Glutamatergic neuron (in vitro differentiated cells): ENCODE results near the gene RITA1. TPM values are rescaled to one million over a fixed set of nuclear protein-coding genes. Genes with fewer than 3 reads are reported as not detected.

Experiments used
- DNase-seq: peaks from one replicate; pipeline ENCODE4 v3.0.0; 2022
- H3K27ac Mint-ChIP-seq: one replicate; pipeline ENCODE4 v1.8.0; 2020; ENCODE audit warnings: mild to moderate bottlenecking, mixed read lengths, inconsistent platforms; ENCODE audit not compliant: unreplicated experiment
- H3K27me3 Mint-ChIP-seq: one replicate; pipeline ENCODE4 v1.8.0; 2020; ENCODE audit warnings: mild to moderate bottlenecking, moderate library complexity, mixed read lengths, inconsistent platforms; ENCODE audit not compliant: unreplicated experiment
- H3K36me3 Mint-ChIP-seq: one replicate; pipeline ENCODE4 v1.8.0; 2020; ENCODE audit warnings: mild to moderate bottlenecking, mixed read lengths, inconsistent platforms; ENCODE audit not compliant: unreplicated experiment
- H3K4me1 Mint-ChIP-seq: one replicate; pipeline ENCODE4 v1.8.0; 2020; ENCODE audit warnings: mild to moderate bottlenecking, low read depth, mixed read lengths, inconsistent platforms; ENCODE audit not compliant: unreplicated experiment
- H3K4me3 Mint-ChIP-seq: one replicate; pipeline ENCODE4 v1.8.0; 2020; ENCODE audit warnings: mild to moderate bottlenecking, mixed read lengths, inconsistent platforms; ENCODE audit not compliant: unreplicated experiment
- H3K9me3 Mint-ChIP-seq: one replicate; pipeline ENCODE4 v1.8.0; 2020; ENCODE audit warnings: mild to moderate bottlenecking, moderate library complexity, mixed read lengths, inconsistent platforms; ENCODE audit not compliant: unreplicated experiment
- total RNA-seq: library from RNA; stranded (reverse); fragmentation: NEBNext Ultra II Directional; extraction: Animal tissue kit (Norgen Biotek cat#: 25700); gene quantifications from one replicate; pipeline ENCODE4 v1.2.1, GENCODE V29; 2021; ENCODE audit not compliant: unreplicated experiment
- TF ChIP-seq, protein P1 (sequence below): fragments of 200-600 bp; sonication (generic); IDR thresholded peaks from one replicate; pipeline ENCODE4 v1.5.0; 2021; ENCODE audit not compliant: partially characterized antibody, unreplicated experiment

RITA1 gene
- total RNA-seq, 1 donor from 2014 or later, result 6.7 TPM

GRCh38 chr12:113143959-113144358, 41.6 kb upstream of the RITA1 start:
- no peak overlapping the region for H3K4me3 Mint-ChIP-seq
- H3K27ac Mint-ChIP-seq, result no peak overlapping the region
- no peaks in the 10 kb centered on the region for H3K36me3 Mint-ChIP-seq
- DNase-seq, result no peak
- H3K27me3 Mint-ChIP-seq, result peaks cover 2% of the 10 kb centered on the region
- H3K9me3 Mint-ChIP-seq, result no peaks in the 10 kb centered on the region
- TF ChIP-seq, protein P1, sequence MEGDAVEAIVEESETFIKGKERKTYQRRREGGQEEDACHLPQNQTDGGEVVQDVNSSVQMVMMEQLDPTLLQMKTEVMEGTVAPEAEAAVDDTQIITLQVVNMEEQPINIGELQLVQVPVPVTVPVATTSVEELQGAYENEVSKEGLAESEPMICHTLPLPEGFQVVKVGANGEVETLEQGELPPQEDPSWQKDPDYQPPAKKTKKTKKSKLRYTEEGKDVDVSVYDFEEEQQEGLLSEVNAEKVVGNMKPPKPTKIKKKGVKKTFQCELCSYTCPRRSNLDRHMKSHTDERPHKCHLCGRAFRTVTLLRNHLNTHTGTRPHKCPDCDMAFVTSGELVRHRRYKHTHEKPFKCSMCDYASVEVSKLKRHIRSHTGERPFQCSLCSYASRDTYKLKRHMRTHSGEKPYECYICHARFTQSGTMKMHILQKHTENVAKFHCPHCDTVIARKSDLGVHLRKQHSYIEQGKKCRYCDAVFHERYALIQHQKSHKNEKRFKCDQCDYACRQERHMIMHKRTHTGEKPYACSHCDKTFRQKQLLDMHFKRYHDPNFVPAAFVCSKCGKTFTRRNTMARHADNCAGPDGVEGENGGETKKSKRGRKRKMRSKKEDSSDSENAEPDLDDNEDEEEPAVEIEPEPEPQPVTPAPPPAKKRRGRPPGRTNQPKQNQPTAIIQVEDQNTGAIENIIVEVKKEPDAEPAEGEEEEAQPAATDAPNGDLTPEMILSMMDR, result no peak
- no peaks in the 10 kb centered on the region for H3K4me1 Mint-ChIP-seq

DNA sequence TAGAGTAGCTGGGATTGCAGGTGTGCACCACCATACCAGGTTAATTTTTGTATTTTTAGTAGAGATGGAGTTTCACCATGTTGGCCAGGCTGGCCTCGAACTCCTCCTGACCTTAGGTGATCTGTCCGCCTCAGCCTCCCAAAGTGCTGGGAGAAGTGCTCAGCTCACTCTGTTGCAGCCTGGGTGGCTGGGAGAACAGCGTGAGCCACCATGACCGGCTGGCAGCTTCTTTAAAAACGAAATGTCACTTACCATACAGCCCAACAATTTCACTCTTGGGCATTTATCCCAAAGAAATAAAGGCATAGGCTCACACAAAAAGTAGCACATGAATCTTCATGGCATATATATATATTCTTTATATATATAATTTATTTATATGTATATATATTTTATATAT, 40.7 kb upstream of the RITA1 start:
- Mint-ChIP-seq H3K27me3 (peaks cover 1% of the 10 kb centered on the region), H3K4me3 (no peak overlapping the region), H3K4me1 (peaks cover 1% of the 10 kb centered on the region), H3K36me3 (no peaks in the 10 kb centered on the region), H3K9me3 (no peaks in the 10 kb centered on the region), H3K27ac (no peak overlapping the region)
- DNase-seq, result no peak
- TF ChIP-seq, protein P1, result no peak

DNA sequence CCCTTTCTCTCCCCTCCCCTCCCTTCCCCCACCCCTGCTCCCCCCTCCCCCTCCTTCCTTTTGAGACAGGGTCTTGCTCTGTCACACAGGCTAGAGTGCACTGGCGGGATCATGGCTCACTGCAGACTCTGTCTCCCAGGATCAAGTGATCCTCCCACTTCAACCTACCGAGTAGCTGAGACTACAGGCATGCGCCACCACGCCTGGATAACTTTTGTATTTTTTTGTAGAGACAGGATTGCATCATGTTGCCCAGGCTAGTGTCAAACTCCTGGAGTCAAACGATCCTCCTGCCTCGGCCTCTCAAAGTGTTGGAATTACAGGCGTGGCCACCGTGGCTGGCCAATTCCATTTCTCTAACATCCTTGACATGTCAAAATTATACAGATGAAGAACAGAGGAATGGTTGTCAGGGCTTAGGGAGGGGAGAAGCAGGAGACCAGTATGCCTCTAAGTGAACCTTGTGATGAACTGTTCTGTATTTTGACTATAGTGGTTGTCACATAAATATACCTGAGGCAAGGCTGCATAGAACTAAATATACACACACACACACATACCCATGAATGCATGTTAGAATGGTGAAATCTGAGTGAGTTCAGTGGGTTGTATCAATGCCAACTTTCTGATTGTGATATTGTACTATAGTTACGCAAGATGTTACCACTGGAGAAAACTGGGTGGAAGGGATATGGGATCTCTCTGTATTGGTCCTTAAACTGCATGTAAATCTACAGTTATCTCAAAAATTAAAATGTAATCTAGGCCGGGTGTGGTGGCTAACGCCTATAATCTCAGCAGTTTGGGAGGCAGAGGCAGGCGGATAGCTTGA, 39.6 kb upstream of the RITA1 start:
- no peak overlapping the region for H3K27ac Mint-ChIP-seq

DNA sequence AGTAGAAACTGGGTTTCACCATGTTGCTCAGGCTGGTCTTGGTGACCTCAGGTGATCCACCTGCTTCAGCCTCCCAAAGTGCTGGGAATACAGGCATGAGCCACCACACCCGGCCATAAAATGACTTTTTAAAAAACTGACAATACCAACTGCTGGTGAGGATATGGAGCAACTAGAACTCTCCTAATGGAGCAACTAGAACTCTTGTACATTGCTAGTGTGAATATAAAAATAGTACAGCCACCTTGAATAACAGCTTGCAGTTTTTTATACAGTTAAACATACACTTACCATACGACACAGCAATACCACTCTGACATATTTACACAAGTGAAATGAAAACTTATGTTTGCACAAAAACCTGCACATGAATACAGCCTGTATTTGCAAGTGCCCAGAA, 38.5 kb upstream of the RITA1 start:
- no peak for DNase-seq
- H3K27ac Mint-ChIP-seq, result no peak overlapping the region
- H3K4me3 Mint-ChIP-seq, result no peak overlapping the region
- TF ChIP-seq, protein P1, result no peak
- no peaks in the 10 kb centered on the region for H3K36me3 Mint-ChIP-seq
- peaks cover 3% of the 10 kb centered on the region for H3K4me1 Mint-ChIP-seq
- peaks cover 2% of the 10 kb centered on the region for H3K9me3 Mint-ChIP-seq
- H3K27me3 Mint-ChIP-seq, result peaks cover 5% of the 10 kb centered on the region

More for the DNA sequence above, 39.6 kb upstream of the RITA1 start:
- TF ChIP-seq, protein P1, result no peak
- no peaks in the 10 kb centered on the region for H3K36me3 Mint-ChIP-seq
- no peak for DNase-seq
- peaks cover 3% of the 10 kb centered on the region for H3K4me1 Mint-ChIP-seq
- peaks cover 2% of the 10 kb centered on the region for H3K9me3 Mint-ChIP-seq
- H3K27me3 Mint-ChIP-seq, result peaks cover 3% of the 10 kb centered on the region
- H3K4me3 Mint-ChIP-seq, result no peak overlapping the region
